K562 (cell line): Measurements from ENCODE around the gene ZNF2. TPM values are rescaled to one million over a fixed set of nuclear protein-coding genes. Genes with fewer than 3 reads are reported as not detected.

Experiments
- EZH2 ChIP-seq: IDR thresholded peaks from 2 replicates; pipeline ENCODE4 v1.6.1; 2012; ENCODE audit warnings: low read depth, mild to moderate bottlenecking, inconsistent platforms, low read length, borderline replicate concordance
- GATA2 ChIP-seq: sonication (generic); formaldehyde crosslinking; IDR thresholded peaks from 2 replicates; pipeline ENCODE4 v1.4.0; 2020; ENCODE audit warnings: mild to moderate bottlenecking, missing genetic modification reagents
- GATAD2A ChIP-seq: fragments of 450-650 bp; IDR thresholded peaks from 2 replicates; pipeline ENCODE4 v1.6.1; 2017
- GTF2E2 ChIP-seq: fragments of 200-800 bp; sonication (Bioruptor generic); IDR thresholded peaks from 2 replicates; pipeline ENCODE4 v1.6.1; 2016; ENCODE audit warnings: missing genetic modification characterization, missing compliant biosample characterization
- KDM4B ChIP-seq, 2 experiments: fragments of 450-650 bp in 1 of 2; sonication (generic) in 1 of 2; IDR thresholded peaks; 2 replicates each; pipeline ENCODE4 v1.6.1; 2016 to 2017; ENCODE audit warnings: borderline replicate concordance in 2 of 2, antibody characterized with exemption in 1 of 2, low read depth in 1 of 2, mild to moderate bottlenecking in 1 of 2
- MNT ChIP-seq, 2 experiments: fragments of 450-650 bp; conservative IDR thresholded peaks; 2 replicates each; pipeline ENCODE4 v1.6.1; 2017; ENCODE audit warnings: mild to moderate bottlenecking in 2 of 2, moderate library complexity in 2 of 2
- NR1H2 ChIP-seq: sonication (generic); formaldehyde crosslinking; IDR thresholded peaks from 2 replicates; pipeline ENCODE4 v1.4.0; 2020; ENCODE audit warnings: mild to moderate bottlenecking, missing genetic modification reagents
- TAF7 ChIP-seq: fragments of 450-650 bp; IDR thresholded peaks from 2 replicates; pipeline ENCODE4 v1.6.1; 2016; ENCODE audit warnings: missing genetic modification characterization, missing compliant biosample characterization
- TEAD4 ChIP-seq, 2 experiments: sonication (generic) in 1 of 2; formaldehyde crosslinking in 1 of 2; IDR thresholded peaks; 2 replicates each; pipeline versions ENCODE4 v1.6.1 to v1.8.0; 2012 to 2022; ENCODE audit warnings: borderline replicate concordance in 1 of 2, inconsistent platforms in 1 of 2, low read length in 1 of 2, mild to moderate bottlenecking in 1 of 2, missing genetic modification reagents in 1 of 2
- TFAM ChIP-seq: fragments of 250-450 bp; sonication (Bioruptor Pico); conservative IDR thresholded peaks from 2 replicates; pipeline ENCODE4 v1.5.0; 2021; ENCODE audit warnings: mild to moderate bottlenecking, moderate library complexity
- XRCC3 ChIP-seq: fragments of 450-650 bp; IDR thresholded peaks from 2 replicates; pipeline ENCODE4 v1.6.1; 2017; ENCODE audit warnings: mild to moderate bottlenecking, moderate library complexity
- YY1 ChIP-seq, 3 experiments: IDR thresholded peaks; 2 replicates each; pipeline ENCODE4 v1.6.1; 2011; ENCODE audit warnings: low read length in 2 of 3, mild to moderate bottlenecking in 2 of 3, moderate library complexity in 2 of 3, borderline replicate concordance in 1 of 3, control low read depth in 1 of 3, low read depth in 1 of 3; ENCODE audit not compliant: insufficient read depth in 3 of 3, insufficient replicate concordance in 2 of 3, control insufficient read depth in 1 of 3, insufficient read length in 1 of 3; ENCODE audit errors: extremely low read depth in 1 of 3
- ZBTB12 ChIP-seq: fragments of 250-450 bp; sonication (Bioruptor Pico); IDR thresholded peaks from 2 replicates; pipeline ENCODE4 v1.4.0; 2020
- ZFX ChIP-seq: sonication (generic); formaldehyde crosslinking; IDR thresholded peaks from 2 replicates; pipeline ENCODE4 v1.8.0; 2022; ENCODE audit warnings: mild to moderate bottlenecking, missing genetic modification reagents, moderate library complexity
- polyA plus RNA-seq, 8 experiments: library from polyadenylated mRNA; depleted of rRNA in 4 of 8; stranded (reverse) in 5 of 8; unstranded in 3 of 8; fragments of >200 nt; fragmentation: Nextera tagmentation in 2 of 8; fragmentation: Illumina TruSeq in 1 of 8; extraction: Ambion mirVana in 2 of 8; extraction: Trizol in 1 of 8; gene quantifications; 2 replicates each; pipeline versions ENCODE4 v1.2.1 to v1.2.3, GENCODE V29; 2011 to 2014; ENCODE audit warnings: inconsistent platforms in 1 of 8, missing spikeins in 1 of 8
- total RNA-seq, 7 experiments: library from RNA; depleted of rRNA in 6 of 7; stranded (reverse); fragments of >200 nt in 6 of 7; fragmentation: Illumina TruSeq in 2 of 7; extraction: Trizol in 2 of 7; gene quantifications; 2 replicates each; pipeline versions ENCODE4 v1.2.1 to v1.2.3, GENCODE V29; 2011 to 2021; ENCODE audit warnings: low replicate concordance in 1 of 7
- TF ChIP-seq, protein P1 (sequence below): fragments of 200-800 bp; sonication (Bioruptor generic); IDR thresholded peaks from 2 replicates; pipeline ENCODE4 v1.6.1; 2017; ENCODE audit warnings: missing genetic modification characterization, missing compliant biosample characterization
- TF ChIP-seq, protein P2 (sequence below): fragments of 450-650 bp; IDR thresholded peaks from 2 replicates; pipeline ENCODE4 v1.6.1; 2014; ENCODE audit warnings: low read depth, mild to moderate bottlenecking, moderate library complexity, borderline replicate concordance
- TF ChIP-seq, protein P3 (sequence below): sonication (generic); formaldehyde crosslinking; IDR thresholded peaks from 2 replicates; pipeline ENCODE4 v1.8.1; 2023; ENCODE audit warnings: mild to moderate bottlenecking, missing genetic modification reagents

The ZNF2 gene
- total and polyA plus RNA-seq, 9 of the 15 experiments (the other 6 are each of a cell fraction or from before 2014, with no cell fraction given): 1.6 to 4.5 (median 3.4) TPM

DNA sequence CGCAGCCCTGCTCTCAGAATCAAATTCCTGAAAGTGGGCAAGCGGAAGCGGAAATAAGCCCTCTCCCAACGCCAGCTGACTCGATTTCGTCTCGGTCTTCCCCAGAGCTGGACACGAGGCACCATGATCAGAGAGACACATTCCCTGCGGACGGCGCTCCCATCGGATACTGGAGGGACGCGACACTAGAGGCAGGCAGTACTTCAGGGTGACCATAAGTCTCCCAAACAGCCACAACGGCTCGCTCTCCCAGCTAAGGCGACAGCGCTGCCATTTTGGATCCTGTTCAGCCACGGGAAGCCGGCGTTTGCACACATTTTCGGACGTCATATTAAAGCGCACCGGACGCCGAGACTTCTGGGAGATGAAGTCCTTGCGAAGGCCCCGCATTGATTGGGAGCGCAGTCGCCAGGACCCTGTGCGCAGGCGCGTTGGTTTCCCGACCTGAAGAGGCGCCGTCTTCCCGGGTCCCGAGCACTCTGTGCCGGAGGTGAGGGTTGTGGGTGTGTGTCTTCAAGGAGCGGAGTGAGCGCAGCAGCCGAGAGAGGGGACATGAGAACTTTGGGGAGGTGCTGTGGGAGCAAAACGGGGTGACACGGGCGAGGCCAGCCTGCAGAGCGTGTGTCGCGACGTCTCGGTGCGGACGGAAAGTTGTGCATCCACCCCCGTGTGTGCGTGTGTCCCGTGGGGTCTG lies at the start of gene ZNF2 (continued):
- peak; percentile 95 for TF ChIP-seq ZBTB12 (CRISPR knock-in tag)
- TF ChIP-seq NR1H2 (CRISPR knock-in tag): peak; percentile 53; the same call in 1 of the 2 replicates
- peak; percentile 90 to 96 for TF ChIP-seq MNT (conservative IDR thresholded peaks at IDR 0.05)
- peak in 1 of 2 experiments; percentile 27; a peak in 1 of 4 replicates for TF ChIP-seq KDM4B (IDR thresholded peaks at IDR 0.05; ENCODE audit: borderline replicate concordance in 2 of 2, low read depth in 1 of 2)
- no peak for TF ChIP-seq XRCC3
- peak; percentile 91 to 98 (median 95) for TF ChIP-seq YY1 (IDR thresholded peaks at IDR 0.05; ENCODE audit: borderline replicate concordance in 1 of 3, control insufficient read depth in 1 of 3, extremely low read depth in 1 of 3, insufficient read depth in 3 of 3, insufficient read length in 1 of 3, insufficient replicate concordance in 2 of 3, low read depth in 1 of 3, low read length in 2 of 3)
- TF ChIP-seq, protein P1, sequence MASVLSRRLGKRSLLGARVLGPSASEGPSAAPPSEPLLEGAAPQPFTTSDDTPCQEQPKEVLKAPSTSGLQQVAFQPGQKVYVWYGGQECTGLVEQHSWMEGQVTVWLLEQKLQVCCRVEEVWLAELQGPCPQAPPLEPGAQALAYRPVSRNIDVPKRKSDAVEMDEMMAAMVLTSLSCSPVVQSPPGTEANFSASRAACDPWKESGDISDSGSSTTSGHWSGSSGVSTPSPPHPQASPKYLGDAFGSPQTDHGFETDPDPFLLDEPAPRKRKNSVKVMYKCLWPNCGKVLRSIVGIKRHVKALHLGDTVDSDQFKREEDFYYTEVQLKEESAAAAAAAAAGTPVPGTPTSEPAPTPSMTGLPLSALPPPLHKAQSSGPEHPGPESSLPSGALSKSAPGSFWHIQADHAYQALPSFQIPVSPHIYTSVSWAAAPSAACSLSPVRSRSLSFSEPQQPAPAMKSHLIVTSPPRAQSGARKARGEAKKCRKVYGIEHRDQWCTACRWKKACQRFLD: peak; percentile 92
- peak; percentile 91 for TF ChIP-seq GTF2E2 (tag)
- no peak for TF ChIP-seq GATA2 (CRISPR knock-in tag)
- peak; percentile 98 for TF ChIP-seq TAF7 (tag)
- TF ChIP-seq, protein P2, sequence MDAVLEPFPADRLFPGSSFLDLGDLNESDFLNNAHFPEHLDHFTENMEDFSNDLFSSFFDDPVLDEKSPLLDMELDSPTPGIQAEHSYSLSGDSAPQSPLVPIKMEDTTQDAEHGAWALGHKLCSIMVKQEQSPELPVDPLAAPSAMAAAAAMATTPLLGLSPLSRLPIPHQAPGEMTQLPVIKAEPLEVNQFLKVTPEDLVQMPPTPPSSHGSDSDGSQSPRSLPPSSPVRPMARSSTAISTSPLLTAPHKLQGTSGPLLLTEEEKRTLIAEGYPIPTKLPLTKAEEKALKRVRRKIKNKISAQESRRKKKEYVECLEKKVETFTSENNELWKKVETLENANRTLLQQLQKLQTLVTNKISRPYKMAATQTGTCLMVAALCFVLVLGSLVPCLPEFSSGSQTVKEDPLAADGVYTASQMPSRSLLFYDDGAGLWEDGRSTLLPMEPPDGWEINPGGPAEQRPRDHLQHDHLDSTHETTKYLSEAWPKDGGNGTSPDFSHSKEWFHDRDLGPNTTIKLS: peak; percentile 83; the same call in 1 of the 2 replicates
- TF ChIP-seq, protein P3, sequence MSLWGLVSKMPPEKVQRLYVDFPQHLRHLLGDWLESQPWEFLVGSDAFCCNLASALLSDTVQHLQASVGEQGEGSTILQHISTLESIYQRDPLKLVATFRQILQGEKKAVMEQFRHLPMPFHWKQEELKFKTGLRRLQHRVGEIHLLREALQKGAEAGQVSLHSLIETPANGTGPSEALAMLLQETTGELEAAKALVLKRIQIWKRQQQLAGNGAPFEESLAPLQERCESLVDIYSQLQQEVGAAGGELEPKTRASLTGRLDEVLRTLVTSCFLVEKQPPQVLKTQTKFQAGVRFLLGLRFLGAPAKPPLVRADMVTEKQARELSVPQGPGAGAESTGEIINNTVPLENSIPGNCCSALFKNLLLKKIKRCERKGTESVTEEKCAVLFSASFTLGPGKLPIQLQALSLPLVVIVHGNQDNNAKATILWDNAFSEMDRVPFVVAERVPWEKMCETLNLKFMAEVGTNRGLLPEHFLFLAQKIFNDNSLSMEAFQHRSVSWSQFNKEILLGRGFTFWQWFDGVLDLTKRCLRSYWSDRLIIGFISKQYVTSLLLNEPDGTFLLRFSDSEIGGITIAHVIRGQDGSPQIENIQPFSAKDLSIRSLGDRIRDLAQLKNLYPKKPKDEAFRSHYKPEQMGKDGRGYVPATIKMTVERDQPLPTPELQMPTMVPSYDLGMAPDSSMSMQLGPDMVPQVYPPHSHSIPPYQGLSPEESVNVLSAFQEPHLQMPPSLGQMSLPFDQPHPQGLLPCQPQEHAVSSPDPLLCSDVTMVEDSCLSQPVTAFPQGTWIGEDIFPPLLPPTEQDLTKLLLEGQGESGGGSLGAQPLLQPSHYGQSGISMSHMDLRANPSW (CRISPR knock-in tag): peak; percentile 33; the same call in 1 of the 2 replicates
- 0 out of 2 replicates have a peak, but pooled peaks have one; percentile 19 for TF ChIP-seq GATAD2A
- TF ChIP-seq TEAD4 (IDR thresholded peaks at IDR 0.05; ENCODE audit: low read length): no peak; the same call in 1 of the 2 replicates
- TF ChIP-seq TEAD4 (CRISPR knock-in tag; IDR thresholded peaks at IDR 0.05; ENCODE audit: borderline replicate concordance): no peak
- no peak for TF ChIP-seq TFAM
- no peak for TF ChIP-seq EZH2
- TF ChIP-seq ZFX (CRISPR knock-in tag): peak; percentile 67
